Measurements from ENCODE around the gene ZNF821.

ZNF821 gene

GRCh38 chr16:71851746-71852145 lies 32.2 kb downstream of the ZNF821 start:
- TF ChIP-seq CREB5 (CRISPR knock-in tag; IDR thresholded peaks at IDR 0.05; ENCODE audit: low read depth) (no peak), TSHZ2 (CRISPR knock-in tag; IDR thresholded peaks at IDR 0.05) (no peak), RARB (CRISPR knock-in tag; IDR thresholded peaks at IDR 0.05) (no peak), ZFP30 (CRISPR knock-in tag; IDR thresholded peaks at IDR 0.05) (no peak), BACH2 (CRISPR knock-in tag; IDR thresholded peaks at IDR 0.05; ENCODE audit: borderline replicate concordance) (no peak)
- ATAC-seq = no peak

- TF ChIP-seq SNAI2 (CRISPR knock-in tag; IDR thresholded peaks at IDR 0.05) (no peak), ZNF70 (CRISPR knock-in tag; IDR thresholded peaks at IDR 0.05) (no peak), CSRNP3 (CRISPR knock-in tag; IDR thresholded peaks at IDR 0.05) (no peak), CSDC2 (CRISPR knock-in tag; IDR thresholded peaks at IDR 0.05) (no peak), ZC3H10 (CRISPR knock-in tag; IDR thresholded peaks at IDR 0.05) (no peak), PPARA (CRISPR knock-in tag; IDR thresholded peaks at IDR 0.05; ENCODE audit: borderline replicate concordance) (no peak), TCF4 (CRISPR knock-in tag; IDR thresholded peaks at IDR 0.05; ENCODE audit: borderline replicate concordance) (no peak), ZNF565 (CRISPR knock-in tag; conservative IDR thresholded peaks at IDR 0.05; ENCODE audit: low read depth) (no peak)
- ATAC-seq = no peak
These were observed 35.4 kb downstream of the ZNF821 start for GRCh38 chr16:71848622-71849021.

- TF ChIP-seq ZNF8 (CRISPR knock-in tag; IDR thresholded peaks at IDR 0.05) = no peak
- no peak for TF ChIP-seq ZNF565 (CRISPR knock-in tag; conservative IDR thresholded peaks at IDR 0.05; ENCODE audit: low read depth)
- no peak for TF ChIP-seq SNAI2 (CRISPR knock-in tag; IDR thresholded peaks at IDR 0.05)
- no peak for TF ChIP-seq CSRNP3 (CRISPR knock-in tag; IDR thresholded peaks at IDR 0.05)
- no peak for TF ChIP-seq ESRRG (CRISPR knock-in tag; IDR thresholded peaks at IDR 0.05)
- no peak for TF ChIP-seq TSHZ2 (CRISPR knock-in tag; IDR thresholded peaks at IDR 0.05)
- TF ChIP-seq ZNF70 (CRISPR knock-in tag; IDR thresholded peaks at IDR 0.05) = no peak
- TF ChIP-seq ZFP3 (CRISPR knock-in tag; IDR thresholded peaks at IDR 0.05) = no peak
- TF ChIP-seq RARB (CRISPR knock-in tag; IDR thresholded peaks at IDR 0.05) = no peak
- TF ChIP-seq POU6F1 (CRISPR knock-in tag; IDR thresholded peaks at IDR 0.05; ENCODE audit: borderline replicate concordance, low read depth) = no peak
- TF ChIP-seq CSDC2 (CRISPR knock-in tag; IDR thresholded peaks at IDR 0.05) = no peak
- no peak for TF ChIP-seq PATZ1 (CRISPR knock-in tag; IDR thresholded peaks at IDR 0.05; ENCODE audit: borderline replicate concordance)
- no peak for TF ChIP-seq ZFP30 (CRISPR knock-in tag; IDR thresholded peaks at IDR 0.05)
- TF ChIP-seq TOX (CRISPR knock-in tag; IDR thresholded peaks at IDR 0.05; ENCODE audit: borderline replicate concordance) = no peak
- TF ChIP-seq BACH2 (CRISPR knock-in tag; IDR thresholded peaks at IDR 0.05; ENCODE audit: borderline replicate concordance) = no peak
- TF ChIP-seq PPARA (CRISPR knock-in tag; IDR thresholded peaks at IDR 0.05; ENCODE audit: borderline replicate concordance) = no peak
- no peak for TF ChIP-seq CREB5 (CRISPR knock-in tag; IDR thresholded peaks at IDR 0.05; ENCODE audit: low read depth)
- TF ChIP-seq TCF4 (CRISPR knock-in tag; IDR thresholded peaks at IDR 0.05; ENCODE audit: borderline replicate concordance) = no peak
- TF ChIP-seq ISL1 (CRISPR knock-in tag; IDR thresholded peaks at IDR 0.05) = no peak
- ATAC-seq = no peak
These were observed 36.9 kb downstream of the ZNF821 start for GRCh38 chr16:71847096-71847495.

Data from SK-N-SH treated with all-trans-retinoic acid at 6 μM for 48 hours (cell line).